HepG2 (cell line): ENCODE data around the gene THAP10. TPM values are rescaled to one million over a fixed set of nuclear protein-coding genes. Genes with fewer than 3 reads are reported as not detected.

ENCODE experiments used
- AGO1 ChIP-seq: fragments of 200-400 bp; formaldehyde crosslinking; IDR thresholded peaks from 2 replicates; pipeline ENCODE4 v1.6.1; 2017; ENCODE audit warnings: mild to moderate bottlenecking, low read depth, low read length, moderate library complexity; ENCODE audit not compliant: poor library complexity, severe bottlenecking
- DNMT3B ChIP-seq: conservative IDR thresholded peaks from 2 replicates; pipeline ENCODE4 v1.6.1; 2016; ENCODE audit warnings: missing biosample characterization, control low read depth
- FLYWCH1 ChIP-seq: sonication (generic); formaldehyde crosslinking; IDR thresholded peaks from 2 replicates; pipeline ENCODE4 v1.8.1; 2023; ENCODE audit warnings: mild to moderate bottlenecking, missing genetic modification reagents
- SP4 ChIP-seq: sonication (generic); formaldehyde crosslinking; IDR thresholded peaks from 2 replicates; pipeline ENCODE4 v1.8.1; 2023; ENCODE audit warnings: mild to moderate bottlenecking, missing genetic modification reagents
- TMF1 ChIP-seq: sonication (generic); formaldehyde crosslinking; IDR thresholded peaks from 2 replicates; pipeline ENCODE4 v1.8.1; 2022; ENCODE audit warnings: low read depth, missing genetic modification reagents
- ZFX ChIP-seq: sonication (generic); formaldehyde crosslinking; IDR thresholded peaks from 2 replicates; pipeline ENCODE4 v1.4.0; 2020; ENCODE audit warnings: mild to moderate bottlenecking, low read depth, missing genetic modification reagents, moderate library complexity
- ZFY ChIP-seq: sonication (generic); formaldehyde crosslinking; IDR thresholded peaks from 2 replicates; pipeline ENCODE4 v1.4.0; 2020; ENCODE audit warnings: missing genetic modification reagents
- ZMYM3 ChIP-seq: sonication (generic); formaldehyde crosslinking; IDR thresholded peaks from 2 replicates; pipeline ENCODE4 v1.5.1; 2020; ENCODE audit warnings: mild to moderate bottlenecking, missing genetic modification reagents
- ZNF205 ChIP-seq: IDR thresholded peaks from 2 replicates; pipeline ENCODE4 v1.6.1; 2018; ENCODE audit warnings: missing biosample characterization, missing genetic modification reagents
- ZNF484 ChIP-seq: sonication (generic); formaldehyde crosslinking; IDR thresholded peaks from 2 replicates; pipeline ENCODE4 v1.5.1; 2020; ENCODE audit warnings: mild to moderate bottlenecking, low read depth, missing genetic modification reagents, borderline replicate concordance
- ZNF564 ChIP-seq: sonication (generic); formaldehyde crosslinking; IDR thresholded peaks from 2 replicates; pipeline ENCODE4 v1.8.1; 2023; ENCODE audit warnings: mild to moderate bottlenecking, missing genetic modification reagents
- ZNF776 ChIP-seq: sonication (generic); formaldehyde crosslinking; IDR thresholded peaks from 2 replicates; pipeline ENCODE4 v1.4.0; 2020; ENCODE audit warnings: mild to moderate bottlenecking, missing genetic modification reagents
- ZNF777 ChIP-seq: sonication (generic); formaldehyde crosslinking; IDR thresholded peaks from 2 replicates; pipeline ENCODE4 v1.4.0; 2020; ENCODE audit warnings: missing genetic modification reagents
- ZSCAN21 ChIP-seq: sonication (generic); formaldehyde crosslinking; IDR thresholded peaks from 2 replicates; pipeline ENCODE4 v1.8.0; 2022; ENCODE audit warnings: mild to moderate bottlenecking, missing genetic modification reagents, moderate library complexity, borderline replicate concordance
- polyA plus RNA-seq, 8 experiments: library from polyadenylated mRNA; depleted of rRNA in 3 of 8; stranded (reverse) in 7 of 8; unstranded in 1 of 8; fragments of >200 nt; fragmentation: Illumina TruSeq in 4 of 8; extraction: Trizol in 4 of 8; gene quantifications; 2 replicates each; pipeline versions ENCODE4 v1.2.1 to v1.2.3, GENCODE V29; 2011 to 2016; ENCODE audit warnings: low read depth in 4 of 8, missing spikeins in 1 of 8, mixed read lengths in 1 of 8; ENCODE audit not compliant: insufficient read depth in 1 of 8
- total RNA-seq, 5 experiments: library from RNA; depleted of rRNA; stranded (reverse); fragments of >200 nt; fragmentation: Illumina TruSeq; extraction: Trizol; gene quantifications; 2 replicates each; pipeline ENCODE4 v1.2.3, GENCODE V29; 2016; ENCODE audit warnings: low read depth in 1 of 5
- TF ChIP-seq, protein P1 (sequence below): sonication (generic); formaldehyde crosslinking; IDR thresholded peaks from 2 replicates; pipeline ENCODE4 v1.4.0; 2020; ENCODE audit warnings: mild to moderate bottlenecking, missing genetic modification reagents
- TF ChIP-seq, protein P2 (sequence below): sonication (generic); formaldehyde crosslinking; IDR thresholded peaks from 2 replicates; pipeline ENCODE4 v1.5.0; 2020; ENCODE audit warnings: mild to moderate bottlenecking, missing genetic modification reagents
- TF ChIP-seq, protein P3 (sequence below): sonication (generic); formaldehyde crosslinking; IDR thresholded peaks from 2 replicates; pipeline ENCODE4 v1.4.0; 2020; ENCODE audit warnings: missing genetic modification reagents
- TF ChIP-seq, protein P4 (sequence below): sonication (generic); formaldehyde crosslinking; IDR thresholded peaks from 2 replicates; pipeline ENCODE4 v1.9.0; 2022; ENCODE audit warnings: missing genetic modification reagents, mild to moderate bottlenecking, borderline replicate concordance

The THAP10 gene
- total and polyA plus RNA-seq, 2 of the 13 experiments (the other 11 are each of a cell fraction or from before 2014, with no cell fraction given) = 0.64 to 0.69 TPM

DNA sequence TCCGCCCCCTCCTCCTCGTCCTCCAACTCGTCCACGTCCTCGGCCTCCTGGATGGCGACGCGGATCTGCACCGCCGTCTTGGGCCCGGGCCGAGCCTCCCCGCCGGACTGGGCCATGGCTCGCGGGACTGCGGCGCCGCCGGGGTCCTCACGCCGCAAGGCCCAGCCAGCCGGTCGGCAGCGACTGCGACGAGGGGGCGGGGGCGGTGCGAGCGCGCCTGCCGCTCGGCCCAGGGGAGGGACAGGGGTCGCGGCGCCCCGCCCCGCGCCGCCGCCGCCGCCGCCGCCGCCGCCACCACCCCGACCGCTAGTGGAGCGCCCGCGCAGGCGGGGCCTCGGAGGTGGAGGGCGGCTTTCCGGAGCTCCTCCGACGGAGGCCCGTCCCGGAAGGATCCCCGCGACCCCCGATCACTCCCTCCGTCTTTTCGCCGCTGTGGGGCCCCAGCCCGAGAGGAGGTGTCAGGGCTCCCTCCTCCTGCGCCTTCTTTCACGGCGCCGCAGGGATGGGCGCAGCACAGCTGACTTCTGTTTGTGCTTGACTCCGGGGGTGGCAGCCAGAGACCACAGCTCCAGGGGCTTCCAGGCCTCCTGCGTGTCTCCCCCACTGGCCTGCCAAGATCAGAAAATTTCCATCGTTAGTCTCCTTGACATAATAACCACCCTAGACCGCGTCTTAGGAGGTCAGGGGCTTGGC lies 38.1 kb downstream of the THAP10 start, which contains the start of gene LARP6 (continued):
- TF ChIP-seq, protein P1, sequence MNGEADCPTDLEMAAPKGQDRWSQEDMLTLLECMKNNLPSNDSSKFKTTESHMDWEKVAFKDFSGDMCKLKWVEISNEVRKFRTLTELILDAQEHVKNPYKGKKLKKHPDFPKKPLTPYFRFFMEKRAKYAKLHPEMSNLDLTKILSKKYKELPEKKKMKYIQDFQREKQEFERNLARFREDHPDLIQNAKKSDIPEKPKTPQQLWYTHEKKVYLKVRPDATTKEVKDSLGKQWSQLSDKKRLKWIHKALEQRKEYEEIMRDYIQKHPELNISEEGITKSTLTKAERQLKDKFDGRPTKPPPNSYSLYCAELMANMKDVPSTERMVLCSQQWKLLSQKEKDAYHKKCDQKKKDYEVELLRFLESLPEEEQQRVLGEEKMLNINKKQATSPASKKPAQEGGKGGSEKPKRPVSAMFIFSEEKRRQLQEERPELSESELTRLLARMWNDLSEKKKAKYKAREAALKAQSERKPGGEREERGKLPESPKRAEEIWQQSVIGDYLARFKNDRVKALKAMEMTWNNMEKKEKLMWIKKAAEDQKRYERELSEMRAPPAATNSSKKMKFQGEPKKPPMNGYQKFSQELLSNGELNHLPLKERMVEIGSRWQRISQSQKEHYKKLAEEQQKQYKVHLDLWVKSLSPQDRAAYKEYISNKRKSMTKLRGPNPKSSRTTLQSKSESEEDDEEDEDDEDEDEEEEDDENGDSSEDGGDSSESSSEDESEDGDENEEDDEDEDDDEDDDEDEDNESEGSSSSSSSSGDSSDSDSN (CRISPR knock-in tag) = peak; percentile 55; the same call in 1 of the 2 replicates
- TF ChIP-seq, protein P2, sequence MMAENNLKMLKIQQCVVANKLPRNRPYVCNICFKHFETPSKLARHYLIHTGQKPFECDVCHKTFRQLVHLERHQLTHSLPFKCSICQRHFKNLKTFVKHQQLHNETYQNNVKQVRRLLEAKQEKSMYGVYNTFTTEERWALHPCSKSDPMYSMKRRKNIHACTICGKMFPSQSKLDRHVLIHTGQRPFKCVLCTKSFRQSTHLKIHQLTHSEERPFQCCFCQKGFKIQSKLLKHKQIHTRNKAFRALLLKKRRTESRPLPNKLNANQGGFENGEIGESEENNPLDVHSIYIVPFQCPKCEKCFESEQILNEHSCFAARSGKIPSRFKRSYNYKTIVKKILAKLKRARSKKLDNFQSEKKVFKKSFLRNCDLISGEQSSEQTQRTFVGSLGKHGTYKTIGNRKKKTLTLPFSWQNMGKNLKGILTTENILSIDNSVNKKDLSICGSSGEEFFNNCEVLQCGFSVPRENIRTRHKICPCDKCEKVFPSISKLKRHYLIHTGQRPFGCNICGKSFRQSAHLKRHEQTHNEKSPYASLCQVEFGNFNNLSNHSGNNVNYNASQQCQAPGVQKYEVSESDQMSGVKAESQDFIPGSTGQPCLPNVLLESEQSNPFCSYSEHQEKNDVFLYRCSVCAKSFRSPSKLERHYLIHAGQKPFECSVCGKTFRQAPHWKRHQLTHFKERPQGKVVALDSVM (CRISPR knock-in tag) = peak; percentile 68; the same call in 1 of the 2 replicates
- TF ChIP-seq, protein P3, sequence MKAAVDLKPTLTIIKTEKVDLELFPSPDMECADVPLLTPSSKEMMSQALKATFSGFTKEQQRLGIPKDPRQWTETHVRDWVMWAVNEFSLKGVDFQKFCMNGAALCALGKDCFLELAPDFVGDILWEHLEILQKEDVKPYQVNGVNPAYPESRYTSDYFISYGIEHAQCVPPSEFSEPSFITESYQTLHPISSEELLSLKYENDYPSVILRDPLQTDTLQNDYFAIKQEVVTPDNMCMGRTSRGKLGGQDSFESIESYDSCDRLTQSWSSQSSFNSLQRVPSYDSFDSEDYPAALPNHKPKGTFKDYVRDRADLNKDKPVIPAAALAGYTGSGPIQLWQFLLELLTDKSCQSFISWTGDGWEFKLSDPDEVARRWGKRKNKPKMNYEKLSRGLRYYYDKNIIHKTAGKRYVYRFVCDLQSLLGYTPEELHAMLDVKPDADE (CRISPR knock-in tag) = no peak
- TF ChIP-seq TMF1 (CRISPR knock-in tag) (no peak), ZNF484 (CRISPR knock-in tag) (no peak), ZNF564 (CRISPR knock-in tag) (no peak), AGO1 (no peak), FLYWCH1 (CRISPR knock-in tag) (no peak), ZFX (CRISPR knock-in tag) (peak; percentile 70), DNMT3B (CRISPR knock-in tag) (peak; percentile 65; the same call in 1 of the 2 replicates), ZNF776 (CRISPR knock-in tag) (peak; percentile 37; the same call in 1 of the 2 replicates), ZFY (CRISPR knock-in tag) (peak; percentile 68), SP4 (CRISPR knock-in tag) (0 out of 2 replicates have a peak, but pooled peaks have one; percentile 41), ZMYM3 (CRISPR knock-in tag) (no peak), ZNF205 (CRISPR knock-in tag) (no peak), ZNF777 (CRISPR knock-in tag) (peak; percentile 92), ZSCAN21 (no peak)
- TF ChIP-seq, protein P4, sequence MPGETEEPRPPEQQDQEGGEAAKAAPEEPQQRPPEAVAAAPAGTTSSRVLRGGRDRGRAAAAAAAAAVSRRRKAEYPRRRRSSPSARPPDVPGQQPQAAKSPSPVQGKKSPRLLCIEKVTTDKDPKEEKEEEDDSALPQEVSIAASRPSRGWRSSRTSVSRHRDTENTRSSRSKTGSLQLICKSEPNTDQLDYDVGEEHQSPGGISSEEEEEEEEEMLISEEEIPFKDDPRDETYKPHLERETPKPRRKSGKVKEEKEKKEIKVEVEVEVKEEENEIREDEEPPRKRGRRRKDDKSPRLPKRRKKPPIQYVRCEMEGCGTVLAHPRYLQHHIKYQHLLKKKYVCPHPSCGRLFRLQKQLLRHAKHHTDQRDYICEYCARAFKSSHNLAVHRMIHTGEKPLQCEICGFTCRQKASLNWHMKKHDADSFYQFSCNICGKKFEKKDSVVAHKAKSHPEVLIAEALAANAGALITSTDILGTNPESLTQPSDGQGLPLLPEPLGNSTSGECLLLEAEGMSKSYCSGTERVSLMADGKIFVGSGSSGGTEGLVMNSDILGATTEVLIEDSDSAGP = 0 out of 2 replicates have a peak, but pooled peaks have one; percentile 14
- TF ChIP-seq, all 625 proteins: peak for 17
